GM19438 (cell line): ENCODE measurements around the gene NR2C1.
"Not testable (repeated sequence)": the region's sequence is repeated elsewhere in the genome, so short reads cannot be mapped to it uniquely, and the experiment has no call there.

Experiments used
- ATAC-seq: cut with Tn5 transposase; IDR thresholded peaks from one replicate; pipeline ENCODE4 v1.9.1; 2021; ENCODE audit warnings: low read depth; ENCODE audit not compliant: unreplicated experiment

The NR2C1 gene

DNA sequence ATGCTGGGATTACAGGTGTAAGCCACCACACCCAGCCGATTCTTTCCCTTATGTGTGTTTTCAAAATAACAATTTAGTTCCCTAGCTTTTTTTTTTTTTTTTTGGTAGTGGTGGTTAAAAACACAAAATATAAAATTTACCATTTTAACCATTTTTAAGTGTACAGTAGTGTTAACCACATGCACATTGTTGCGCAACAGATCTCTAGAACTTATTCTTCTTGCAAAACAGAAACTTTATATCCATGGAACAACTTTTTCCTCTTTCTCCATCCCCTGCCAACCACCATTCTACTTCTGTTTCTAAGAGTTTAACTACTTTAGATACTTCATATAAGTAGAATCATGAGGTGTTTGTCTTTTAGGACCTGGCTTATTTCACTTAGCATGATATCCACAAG is 68.8 kb downstream of the NR2C1 start:
- ATAC-seq = no peak

- ATAC-seq = no peak
Measured at GRCh38 chr12:95003921-95004272, 69.5 kb downstream of the NR2C1 start.

- peak; percentile 98 for ATAC-seq
Measured at GRCh38 chr12:95003213-95003920, 70.1 kb downstream of the NR2C1 start, which contains the start of gene NDUFA12. Gene NDUFA12 (minus strand): TSS chr12:95003697. CDS start chr12:95003680, 17 bp downstream.

- ATAC-seq = no peak
Measured at GRCh38 chr12:95002754-95003153, 70.7 kb downstream of the NR2C1 start.

- no peak for ATAC-seq
Measured at GRCh38 chr12:94998326-94998725, 75.1 kb downstream of the NR2C1 start.

GRCh38 chr12:94997726-94998125 is 75.7 kb downstream of the NR2C1 start:
- ATAC-seq = no peak

DNA sequence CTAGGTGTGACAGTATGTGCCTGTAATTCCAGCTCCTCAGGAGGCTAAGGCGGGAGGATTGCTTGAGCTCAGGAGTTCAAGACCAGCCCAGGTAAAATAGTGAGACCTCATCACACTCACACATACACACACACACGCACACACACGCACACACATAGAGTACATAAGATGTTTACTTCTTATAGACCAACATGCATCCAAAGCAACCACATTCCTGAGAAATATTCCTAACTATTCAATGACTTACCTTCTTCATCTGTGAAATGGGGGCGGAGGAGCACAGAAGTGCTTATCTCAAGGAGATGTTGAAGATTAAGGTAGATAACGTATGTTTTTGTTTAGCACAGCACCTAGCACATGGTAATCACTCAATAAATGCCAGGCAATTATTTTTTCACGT is 76.4 kb downstream of the NR2C1 start:
- ATAC-seq = no peak

DNA sequence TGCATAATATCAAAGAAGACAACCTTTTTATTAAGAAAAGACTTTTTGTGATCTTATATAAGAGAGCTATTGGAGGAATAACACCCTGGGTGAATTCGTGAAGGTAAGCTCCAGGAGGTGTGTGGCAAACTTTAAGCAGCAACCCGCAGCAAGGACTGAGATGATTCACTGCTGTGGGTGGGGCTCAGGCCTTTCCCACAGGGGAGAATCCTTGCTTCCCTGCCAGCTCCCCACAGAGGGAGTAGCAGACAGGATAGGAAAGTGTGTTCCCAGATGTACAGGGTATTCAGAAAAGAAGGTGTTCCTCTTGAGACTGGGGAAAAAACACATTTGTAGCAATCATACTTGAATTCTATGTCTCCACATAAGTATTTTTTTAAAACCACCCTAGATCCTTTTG is 79.1 kb downstream of the NR2C1 start:
- ATAC-seq = no peak

DNA sequence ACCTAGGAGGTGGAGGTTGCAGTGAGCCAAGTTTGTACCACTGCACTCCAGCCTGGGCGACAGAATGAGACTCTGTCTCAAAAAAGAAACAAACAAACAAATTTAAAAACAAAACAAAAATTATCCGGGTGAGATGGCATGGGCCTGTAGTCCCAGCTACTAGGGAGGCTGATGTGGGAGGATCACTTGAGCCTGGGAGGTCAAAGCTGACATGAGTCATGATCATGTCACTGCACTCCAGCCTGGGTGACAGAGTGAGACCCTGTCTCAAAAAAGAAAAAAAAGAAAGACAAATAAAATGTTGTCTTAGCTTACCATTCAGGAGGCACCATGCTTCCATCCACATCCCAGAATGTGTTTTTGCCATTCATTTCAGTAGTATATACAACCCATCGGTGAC is 79.6 kb downstream of the NR2C1 start:
- not testable (repeated sequence) for ATAC-seq

- no peak for ATAC-seq
Measured at GRCh38 chr12:94990222-94990621, 83.2 kb downstream of the NR2C1 start.

GRCh38 chr12:94988471-94988870 is 84.9 kb downstream of the NR2C1 start:
- ATAC-seq = no peak

DNA sequence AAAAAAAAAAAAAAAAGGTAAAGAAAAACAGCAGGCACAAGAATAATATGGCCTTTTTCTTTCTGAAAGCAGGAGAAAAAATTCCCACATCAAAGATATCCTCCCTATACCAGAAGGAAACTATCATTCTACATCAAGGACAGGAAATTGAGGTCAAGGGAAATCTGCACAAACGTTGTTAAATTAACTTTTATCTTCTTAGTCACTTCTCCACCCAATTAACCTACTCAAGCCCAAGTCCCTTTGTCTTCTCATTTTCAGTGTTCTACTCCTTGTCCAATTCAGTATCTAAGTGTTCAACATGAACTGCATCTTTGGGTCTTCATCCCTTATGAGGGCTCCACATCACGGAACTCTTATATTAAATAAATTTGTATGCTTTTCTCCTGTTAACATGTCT is 85.6 kb downstream of the NR2C1 start:
- no peak for ATAC-seq

- no peak for ATAC-seq
Measured at GRCh38 chr12:94987076-94987669, 86.2 kb downstream of the NR2C1 start.

DNA sequence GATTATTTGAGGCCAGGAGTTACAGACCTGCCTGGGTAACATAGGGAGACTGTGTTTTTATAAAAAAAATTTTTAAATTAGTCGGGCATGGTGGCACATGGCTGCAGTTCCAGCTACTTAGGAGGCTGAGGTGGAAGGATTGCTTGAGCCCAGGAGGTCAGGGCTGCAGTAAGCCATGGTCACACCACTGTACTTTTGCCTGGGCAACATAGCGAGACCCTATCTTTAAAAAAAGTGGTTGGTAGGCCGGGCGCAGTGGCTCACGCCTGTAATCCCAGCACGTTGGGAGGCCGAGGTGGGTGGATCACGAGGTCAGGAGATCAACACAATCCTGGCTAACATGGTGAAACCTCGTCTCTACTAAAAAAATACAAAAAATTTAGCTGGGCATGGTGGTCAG is 88.3 kb downstream of the NR2C1 start:
- not testable (repeated sequence) for ATAC-seq

DNA sequence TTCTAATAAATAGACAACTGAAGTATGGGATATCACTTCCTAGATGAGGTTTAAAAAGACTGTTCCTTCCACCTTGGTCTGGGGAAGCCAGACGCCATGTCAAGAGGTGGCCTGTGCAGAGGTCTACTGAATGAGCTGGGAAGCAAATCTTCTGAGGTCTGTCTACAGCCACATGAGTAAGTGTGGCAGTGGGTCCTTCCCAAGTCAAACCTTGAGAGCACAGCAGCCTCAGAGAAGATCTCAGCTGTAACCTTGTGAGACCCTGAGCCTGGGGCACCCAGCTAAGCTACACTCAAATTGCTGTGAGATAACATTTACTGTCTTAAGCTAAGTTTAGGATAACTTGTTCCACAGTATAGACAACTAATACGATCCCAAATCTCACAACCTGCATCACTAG is 90.1 kb downstream of the NR2C1 start:
- no peak for ATAC-seq

DNA sequence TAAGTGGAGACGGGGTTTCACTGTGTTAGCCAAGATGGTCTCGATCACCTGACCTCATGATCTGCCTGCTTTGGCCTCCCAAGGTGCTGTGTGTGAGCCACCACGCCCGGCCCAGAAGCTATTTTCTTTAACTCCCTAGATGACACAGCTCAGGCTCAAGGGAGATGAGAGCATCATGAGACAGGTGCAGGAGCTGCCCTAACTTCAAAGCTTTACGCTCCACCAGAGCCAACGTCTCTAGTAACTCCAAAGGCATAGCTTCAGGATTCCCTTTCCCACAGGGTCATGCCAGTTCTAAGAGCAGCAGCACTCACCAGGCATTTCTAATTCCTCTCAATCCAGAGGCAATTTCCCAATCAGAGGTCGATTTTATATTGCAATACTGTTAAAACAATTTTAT is 91.0 kb downstream of the NR2C1 start:
- ATAC-seq = no peak

DNA sequence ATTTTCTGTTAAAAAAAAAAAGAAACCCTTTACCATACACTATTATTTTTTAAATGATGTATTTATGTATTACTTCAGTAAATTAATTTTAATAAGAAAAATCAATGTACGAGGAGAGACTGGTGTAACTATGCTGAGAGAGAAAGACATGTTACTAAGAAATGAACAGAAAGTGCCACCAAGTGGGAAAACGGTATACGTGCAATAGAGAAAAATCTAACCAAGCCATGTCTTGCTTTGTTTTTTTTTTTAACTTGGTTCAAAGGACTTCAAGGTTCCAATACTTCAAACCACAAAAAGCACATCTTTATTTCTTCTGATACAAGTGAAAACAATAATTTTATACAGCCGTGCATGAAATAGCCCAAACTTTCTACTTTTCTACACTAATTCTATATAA is 92.8 kb downstream of the NR2C1 start:
- ATAC-seq = no peak

DNA sequence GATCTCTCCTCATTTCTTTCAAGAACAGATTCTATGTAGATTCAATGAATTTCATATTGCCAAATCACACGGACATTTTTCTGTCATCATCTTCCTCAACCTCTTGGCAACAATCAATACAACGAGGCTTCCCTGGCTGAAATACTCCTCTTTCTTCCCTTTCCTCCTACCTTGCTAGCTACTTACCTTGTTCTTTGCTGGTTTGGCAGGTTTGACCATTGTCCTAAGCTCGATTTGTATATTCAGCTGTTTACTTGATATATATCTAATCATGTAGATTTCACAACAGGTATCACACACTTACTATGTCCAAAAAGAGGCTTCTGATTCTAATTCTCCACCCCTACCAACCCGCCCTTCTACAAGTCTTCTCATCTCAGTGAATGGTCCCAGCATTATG is 93.5 kb downstream of the NR2C1 start:
- no peak for ATAC-seq

DNA sequence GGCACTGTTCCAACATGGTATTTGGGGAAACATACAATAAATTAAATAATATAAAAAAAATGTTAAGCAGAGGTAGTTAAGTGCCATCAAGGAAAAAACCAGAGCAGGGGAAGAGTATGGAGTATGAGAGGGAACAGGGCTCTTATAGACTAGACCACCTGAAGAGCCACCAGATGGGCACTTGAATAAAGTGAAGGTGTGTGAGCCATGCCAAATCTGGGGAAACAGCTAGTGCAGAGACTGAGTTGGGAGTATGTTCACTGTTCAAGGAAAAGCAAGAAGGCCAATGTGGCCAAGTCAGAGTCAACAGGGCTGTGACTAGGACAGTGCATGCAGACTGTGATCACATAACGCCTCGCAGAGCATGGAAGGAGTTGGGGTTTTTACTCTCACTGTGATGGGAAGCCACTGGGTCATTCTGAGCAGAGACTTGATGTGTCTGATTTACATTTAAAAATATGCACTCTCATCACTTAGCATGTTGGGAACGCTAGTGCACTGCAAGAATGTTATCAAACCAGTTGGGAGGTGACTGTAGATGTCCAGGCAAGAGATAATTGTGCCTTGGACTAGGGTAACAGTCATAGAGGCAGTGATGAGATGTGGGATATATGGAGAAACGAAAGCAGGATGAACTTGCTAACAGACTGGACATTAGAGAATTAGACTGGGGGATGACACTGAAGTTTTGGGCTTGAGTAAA is 95.5 kb downstream of the NR2C1 start:
- no peak for ATAC-seq

DNA sequence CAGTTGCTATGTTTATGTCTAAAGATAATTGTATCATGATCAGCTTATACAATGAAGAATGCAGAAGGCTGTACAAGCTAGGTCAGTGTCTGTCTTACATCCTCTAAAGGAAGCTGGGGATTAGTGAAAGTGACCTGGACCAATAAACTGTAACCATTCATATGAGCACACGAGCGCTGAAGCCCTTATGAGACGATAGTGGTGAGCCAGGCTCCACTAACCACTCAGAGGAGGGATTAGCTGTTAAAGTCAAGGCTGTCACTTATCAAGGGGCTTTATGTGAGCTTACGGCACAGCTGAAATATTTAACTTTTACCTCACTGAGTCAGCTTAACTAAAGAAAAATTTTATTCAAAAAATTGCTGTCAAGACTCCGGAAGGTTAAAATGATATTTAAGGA is 100.2 kb downstream of the NR2C1 start:
- ATAC-seq = no peak

GRCh38 chr12:94972795-94973194 is 100.6 kb downstream of the NR2C1 start:
- ATAC-seq = no peak

DNA sequence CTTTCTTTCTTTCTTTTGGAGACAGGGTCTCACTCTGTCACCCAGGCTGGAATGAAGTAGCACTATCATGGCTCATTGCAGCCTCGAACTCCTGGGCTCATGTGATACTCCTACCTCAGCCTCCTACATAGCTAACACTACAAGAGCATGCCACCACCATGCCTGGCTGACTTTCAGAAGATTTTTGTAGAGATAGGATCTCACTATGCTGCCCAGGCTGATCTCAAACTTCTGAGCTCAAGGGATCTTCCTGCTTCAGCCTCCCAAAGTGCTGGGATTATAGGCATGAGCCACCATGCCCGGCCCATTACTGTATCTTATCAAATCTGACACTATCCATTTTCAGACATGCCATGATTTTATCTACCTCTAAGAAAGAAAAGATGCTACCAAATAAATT is 101.5 kb downstream of the NR2C1 start:
- no peak for ATAC-seq
